K562 (cell line): Measurements from ENCODE around the gene MZB1. TPM values are rescaled to one million over a fixed set of nuclear protein-coding genes. Genes with fewer than 3 reads are reported as not detected.

Experiments used
- CBFA2T3 ChIP-seq: fragments of 450-650 bp; IDR thresholded peaks from 2 replicates; pipeline ENCODE4 v1.6.1; 2017
- CHCHD3 ChIP-seq: fragments of 250-450 bp; sonication (Bioruptor Pico); IDR thresholded peaks from 2 replicates; pipeline ENCODE4 v2.1.2; 2022; ENCODE audit warnings: mild to moderate bottlenecking
- CHD2 ChIP-seq: IDR thresholded peaks from 2 replicates; pipeline ENCODE4 v1.6.1; 2011; ENCODE audit warnings: low read depth, low read length
- FOXK2 ChIP-seq, 2 experiments: fragments of 450-650 bp; IDR thresholded peaks in 1 of 2; conservative IDR thresholded peaks in 1 of 2; 2 replicates each; pipeline ENCODE4 v1.6.1; 2016; ENCODE audit warnings: low read depth in 2 of 2, mild to moderate bottlenecking in 1 of 2
- KLF1 ChIP-seq: fragments of 450-650 bp; IDR thresholded peaks from 2 replicates; pipeline ENCODE4 v1.6.1; 2016; ENCODE audit warnings: missing genetic modification characterization, missing compliant biosample characterization
- MCM3 ChIP-seq: fragments of 450-650 bp; IDR thresholded peaks from 2 replicates; pipeline ENCODE4 v1.6.1; 2016
- PCBP1 ChIP-seq: fragments of 200-400 bp; formaldehyde crosslinking; IDR thresholded peaks from 2 replicates; pipeline ENCODE4 v1.6.1; 2018; ENCODE audit warnings: mild to moderate bottlenecking, low read depth, low read length; ENCODE audit not compliant: poor library complexity, severe bottlenecking
- POLR2H ChIP-seq: IDR thresholded peaks from 2 replicates; pipeline ENCODE4 v1.6.1; 2016; ENCODE audit warnings: missing genetic modification characterization, low read depth, mild to moderate bottlenecking, control low read depth, missing compliant biosample characterization, moderate library complexity
- SMC3 ChIP-seq: conservative IDR thresholded peaks from 2 replicates; pipeline ENCODE4 v1.6.1; 2011; ENCODE audit warnings: low read depth, low read length, improper control_type of control experiment; ENCODE audit not compliant: insufficient read depth
- SOX6 ChIP-seq: fragments of 450-650 bp; IDR thresholded peaks from 2 replicates; pipeline ENCODE4 v1.6.1; 2014; ENCODE audit warnings: mild to moderate bottlenecking
- TAF15 ChIP-seq: fragments of 200-400 bp; formaldehyde crosslinking; IDR thresholded peaks from 2 replicates; pipeline ENCODE4 v1.6.1; 2017; ENCODE audit warnings: mild to moderate bottlenecking, low read depth, low read length, moderate library complexity
- ZKSCAN8 ChIP-seq: fragments of 200-800 bp; sonication (Bioruptor generic); IDR thresholded peaks from 2 replicates; pipeline ENCODE4 v1.6.1; 2016; ENCODE audit warnings: missing genetic modification characterization, missing compliant biosample characterization
- ZNF408 ChIP-seq: fragments of 250-450 bp; sonication (Bioruptor Pico); IDR thresholded peaks from 2 replicates; pipeline ENCODE4 v1.4.0; 2020; ENCODE audit warnings: low read depth, mild to moderate bottlenecking, moderate library complexity
- ZSCAN29 ChIP-seq: fragments of 450-650 bp; IDR thresholded peaks from 2 replicates; pipeline ENCODE4 v1.6.1; 2017
- polyA plus RNA-seq, 8 experiments: library from polyadenylated mRNA; depleted of rRNA in 4 of 8; stranded (reverse) in 5 of 8; unstranded in 3 of 8; fragments of >200 nt; fragmentation: Nextera tagmentation in 2 of 8; fragmentation: Illumina TruSeq in 1 of 8; extraction: Ambion mirVana in 2 of 8; extraction: Trizol in 1 of 8; gene quantifications; 2 replicates each; pipeline versions ENCODE4 v1.2.1 to v1.2.3, GENCODE V29; 2011 to 2014; ENCODE audit warnings: inconsistent platforms in 1 of 8, missing spikeins in 1 of 8
- total RNA-seq, 7 experiments: library from RNA; depleted of rRNA in 6 of 7; stranded (reverse); fragments of >200 nt in 6 of 7; fragmentation: Illumina TruSeq in 2 of 7; extraction: Trizol in 2 of 7; gene quantifications; 2 replicates each; pipeline versions ENCODE4 v1.2.1 to v1.2.3, GENCODE V29; 2011 to 2021; ENCODE audit warnings: low replicate concordance in 1 of 7
- TF ChIP-seq, protein P1 (sequence below): fragments of 200-800 bp; sonication (Bioruptor generic); IDR thresholded peaks from 2 replicates; pipeline ENCODE4 v1.6.1; 2017; ENCODE audit warnings: missing genetic modification characterization, missing compliant biosample characterization
- TF ChIP-seq, protein P2 (sequence below): sonication (generic); formaldehyde crosslinking; IDR thresholded peaks from 2 replicates; pipeline ENCODE4 v1.8.0; 2022; ENCODE audit warnings: missing genetic modification reagents, mild to moderate bottlenecking, moderate library complexity, borderline replicate concordance
- TF ChIP-seq, protein P3 (sequence below), 3 experiments: IDR thresholded peaks in 2 of 3; conservative IDR thresholded peaks in 1 of 3; 2 replicates each; pipeline ENCODE4 v1.5.1; 2011 to 2012; ENCODE audit warnings: low read length in 3 of 3, mild to moderate bottlenecking in 3 of 3, control low read depth in 2 of 3, improper control_type of control experiment in 1 of 3, inconsistent platforms in 1 of 3, low read depth in 1 of 3, mixed read lengths in 1 of 3, moderate library complexity in 1 of 3; ENCODE audit not compliant: insufficient read depth in 2 of 3
- TF ChIP-seq, protein P4 (sequence below): fragments of 450-650 bp; formaldehyde crosslinking; IDR thresholded peaks from 2 replicates; pipeline ENCODE4 v1.4.0; 2022; ENCODE audit warnings: mild to moderate bottlenecking, moderate library complexity

The MZB1 gene
- total and polyA plus RNA-seq, 9 of the 15 experiments (the other 6 are each of a cell fraction or from before 2014, with no cell fraction given) = 0.13 to 0.31 TPM; not detected in 7

DNA sequence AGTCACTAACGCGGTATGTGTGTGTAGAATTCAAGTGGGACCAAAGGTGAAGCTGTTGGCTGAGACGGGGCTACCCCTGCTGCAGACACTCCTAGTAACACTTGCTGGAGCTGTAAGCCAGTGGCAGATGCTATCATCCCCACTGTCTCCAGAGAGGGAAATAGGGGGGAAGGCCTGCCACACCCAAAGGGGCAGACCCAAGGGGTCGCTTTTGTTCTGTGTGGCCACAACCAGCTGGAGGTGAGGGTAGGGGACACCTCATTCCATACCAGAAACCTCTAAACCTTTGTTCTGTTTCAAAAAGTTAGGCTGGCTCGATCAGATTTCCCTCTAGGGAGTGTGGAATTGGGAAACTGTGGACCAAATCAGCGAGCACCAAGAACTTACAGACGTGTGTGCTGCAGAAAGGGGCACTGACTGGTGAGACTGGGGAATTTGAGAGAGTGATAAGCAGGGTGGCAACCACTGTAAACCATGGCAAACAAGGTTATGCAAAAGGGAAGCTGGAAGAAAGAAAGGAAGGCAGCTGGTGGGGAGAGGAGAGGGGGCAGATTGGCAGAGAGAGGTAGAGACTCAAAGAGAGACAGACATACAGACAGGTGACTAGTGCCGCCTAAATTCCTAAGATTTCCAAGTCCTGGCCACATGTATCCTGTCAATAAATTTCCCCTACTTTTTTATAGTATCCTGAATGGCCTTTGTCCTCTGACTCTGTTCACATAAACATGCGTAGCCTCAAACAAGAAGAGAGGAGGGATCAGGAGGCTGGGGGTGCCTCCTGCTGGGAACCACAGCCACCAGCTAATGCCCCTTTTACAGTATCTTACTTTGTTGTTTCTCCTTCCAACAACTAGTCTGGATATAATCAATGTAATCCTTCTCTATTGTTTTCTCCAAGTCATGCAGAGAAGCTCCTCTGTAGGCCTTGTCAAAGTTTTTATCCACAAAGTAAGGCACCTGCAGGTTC, 29.8 kb upstream of the MZB1 start (continued):
- TF ChIP-seq, protein P1, sequence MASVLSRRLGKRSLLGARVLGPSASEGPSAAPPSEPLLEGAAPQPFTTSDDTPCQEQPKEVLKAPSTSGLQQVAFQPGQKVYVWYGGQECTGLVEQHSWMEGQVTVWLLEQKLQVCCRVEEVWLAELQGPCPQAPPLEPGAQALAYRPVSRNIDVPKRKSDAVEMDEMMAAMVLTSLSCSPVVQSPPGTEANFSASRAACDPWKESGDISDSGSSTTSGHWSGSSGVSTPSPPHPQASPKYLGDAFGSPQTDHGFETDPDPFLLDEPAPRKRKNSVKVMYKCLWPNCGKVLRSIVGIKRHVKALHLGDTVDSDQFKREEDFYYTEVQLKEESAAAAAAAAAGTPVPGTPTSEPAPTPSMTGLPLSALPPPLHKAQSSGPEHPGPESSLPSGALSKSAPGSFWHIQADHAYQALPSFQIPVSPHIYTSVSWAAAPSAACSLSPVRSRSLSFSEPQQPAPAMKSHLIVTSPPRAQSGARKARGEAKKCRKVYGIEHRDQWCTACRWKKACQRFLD = no peak
- no peak for TF ChIP-seq POLR2H
- TF ChIP-seq CHCHD3 (CRISPR knock-in tag) = no peak
- TF ChIP-seq MCM3 = no peak
- TF ChIP-seq ZSCAN29 = no peak
- no peak for TF ChIP-seq ZNF408 (CRISPR knock-in tag)
- 0 out of 4 replicates have a peak, but pooled peaks of 1 of the 2 experiments have one; percentile 12 for TF ChIP-seq FOXK2 (conservative IDR thresholded peaks at IDR 0.05 in 1 of 2, IDR thresholded peaks at IDR 0.05 in 1 of 2; ENCODE audit: low read depth in 2 of 2)
- TF ChIP-seq SMC3 = no peak
- no peak for TF ChIP-seq TAF15
- TF ChIP-seq, protein P2, sequence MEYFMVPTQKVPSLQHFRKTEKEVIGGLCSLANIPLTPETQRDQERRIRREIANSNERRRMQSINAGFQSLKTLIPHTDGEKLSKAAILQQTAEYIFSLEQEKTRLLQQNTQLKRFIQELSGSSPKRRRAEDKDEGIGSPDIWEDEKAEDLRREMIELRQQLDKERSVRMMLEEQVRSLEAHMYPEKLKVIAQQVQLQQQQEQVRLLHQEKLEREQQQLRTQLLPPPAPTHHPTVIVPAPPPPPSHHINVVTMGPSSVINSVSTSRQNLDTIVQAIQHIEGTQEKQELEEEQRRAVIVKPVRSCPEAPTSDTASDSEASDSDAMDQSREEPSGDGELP (CRISPR knock-in tag) = no peak
- no peak for TF ChIP-seq PCBP1
- TF ChIP-seq, protein P3, sequence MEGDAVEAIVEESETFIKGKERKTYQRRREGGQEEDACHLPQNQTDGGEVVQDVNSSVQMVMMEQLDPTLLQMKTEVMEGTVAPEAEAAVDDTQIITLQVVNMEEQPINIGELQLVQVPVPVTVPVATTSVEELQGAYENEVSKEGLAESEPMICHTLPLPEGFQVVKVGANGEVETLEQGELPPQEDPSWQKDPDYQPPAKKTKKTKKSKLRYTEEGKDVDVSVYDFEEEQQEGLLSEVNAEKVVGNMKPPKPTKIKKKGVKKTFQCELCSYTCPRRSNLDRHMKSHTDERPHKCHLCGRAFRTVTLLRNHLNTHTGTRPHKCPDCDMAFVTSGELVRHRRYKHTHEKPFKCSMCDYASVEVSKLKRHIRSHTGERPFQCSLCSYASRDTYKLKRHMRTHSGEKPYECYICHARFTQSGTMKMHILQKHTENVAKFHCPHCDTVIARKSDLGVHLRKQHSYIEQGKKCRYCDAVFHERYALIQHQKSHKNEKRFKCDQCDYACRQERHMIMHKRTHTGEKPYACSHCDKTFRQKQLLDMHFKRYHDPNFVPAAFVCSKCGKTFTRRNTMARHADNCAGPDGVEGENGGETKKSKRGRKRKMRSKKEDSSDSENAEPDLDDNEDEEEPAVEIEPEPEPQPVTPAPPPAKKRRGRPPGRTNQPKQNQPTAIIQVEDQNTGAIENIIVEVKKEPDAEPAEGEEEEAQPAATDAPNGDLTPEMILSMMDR (IDR thresholded peaks at IDR 0.05 in 2 of 3, conservative IDR thresholded peaks at IDR 0.05 in 1 of 3; ENCODE audit: insufficient read depth in 2 of 3, low read depth in 1 of 3, low read length in 3 of 3) = peak; percentile 19 to 49 (median 21); a peak in 3 of 6 replicates
- TF ChIP-seq SOX6 = no peak
- no peak for TF ChIP-seq CHD2
- TF ChIP-seq KLF1 (tag) = no peak
- TF ChIP-seq, protein P4, sequence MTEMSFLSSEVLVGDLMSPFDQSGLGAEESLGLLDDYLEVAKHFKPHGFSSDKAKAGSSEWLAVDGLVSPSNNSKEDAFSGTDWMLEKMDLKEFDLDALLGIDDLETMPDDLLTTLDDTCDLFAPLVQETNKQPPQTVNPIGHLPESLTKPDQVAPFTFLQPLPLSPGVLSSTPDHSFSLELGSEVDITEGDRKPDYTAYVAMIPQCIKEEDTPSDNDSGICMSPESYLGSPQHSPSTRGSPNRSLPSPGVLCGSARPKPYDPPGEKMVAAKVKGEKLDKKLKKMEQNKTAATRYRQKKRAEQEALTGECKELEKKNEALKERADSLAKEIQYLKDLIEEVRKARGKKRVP (CRISPR knock-in tag) = no peak
- TF ChIP-seq ZKSCAN8 (CRISPR knock-in tag) = no peak
- no peak for TF ChIP-seq CBFA2T3
